PC-3 (cell line): ENCODE data around the gene CEP83. TPM values are rescaled to one million over a fixed set of nuclear protein-coding genes. Genes with fewer than 3 reads are reported as not detected.

Source experiments
- ATAC-seq: fragments of 200-7000 bp; cut with Tn5 transposase; 2 replicates; pipeline ENCODE4 v1.9.1; 2020; ENCODE audit warnings: mild to moderate bottlenecking, moderate library complexity
- BruUV-seq: library from RNA; stranded (reverse); fragments of 400-500 nt; replicated peaks from 2 replicates; lab custom pipeline; 2021; lab: Mats Ljungman, UMichigan
- CTCF ChIA-PET: fragments of 300-600 bp; sonication (Branson Sonifier 250); formaldehyde crosslinking; loops from one replicate; lab custom pipeline; 2022; ENCODE audit warnings: antibody characterized with exemption; lab: Charles Lee
- POLR2A ChIA-PET: fragments of 300-600 bp; sonication (Branson Sonifier 250); formaldehyde crosslinking; loops from one replicate; lab custom pipeline; 2022; ENCODE audit warnings: antibody characterized with exemption; ENCODE audit not compliant: unreplicated experiment; lab: Charles Lee
- DNase-seq: peaks from one replicate; pipeline ENCODE4 v3.0.0-alpha.2; 2015
- H2AFZ ChIP-seq: fragments of 300-600 bp; sonication (generic); 2 replicates; pipeline ENCODE4 v1.6.0; 2016; ENCODE audit warnings: antibody characterized with exemption, low read length
- H3F3A ChIP-seq: fragments of 300-600 bp; sonication (generic); one replicate; pipeline ENCODE4 v1.6.0; 2017; ENCODE audit warnings: antibody characterized with exemption, low read length, control low read depth, mild to moderate bottlenecking; ENCODE audit not compliant: unreplicated experiment
- H3K27ac ChIP-seq: fragments of 300-600 bp; sonication (generic); 2 replicates; pipeline ENCODE4 v1.5.1; 2016; ENCODE audit warnings: mild to moderate bottlenecking, low read length
- H3K27me3 ChIP-seq: fragments of 300-600 bp; sonication (generic); 2 replicates; pipeline ENCODE4 v1.6.1; 2016; ENCODE audit warnings: low read length, mixed read lengths
- H3K36me3 ChIP-seq: fragments of 300-600 bp; sonication (generic); 2 replicates; pipeline ENCODE4 v1.6.1; 2016; ENCODE audit warnings: low read depth, mixed run types, low read length, mixed read lengths
- H3K4me1 ChIP-seq: fragments of 300-600 bp; sonication (generic); 2 replicates; pipeline ENCODE4 v1.5.1; 2016; ENCODE audit warnings: low read length; ENCODE audit not compliant: insufficient read depth
- H3K4me2 ChIP-seq: fragments of 300-600 bp; sonication (generic); 2 replicates; pipeline ENCODE4 v1.6.0; 2016; ENCODE audit warnings: low read length
- H3K4me3 ChIP-seq: fragments of 300-600 bp; sonication (generic); 2 replicates; pipeline ENCODE4 v1.5.1; 2016; ENCODE audit warnings: mild to moderate bottlenecking, low read length, mixed read lengths
- H3K79me2 ChIP-seq: fragments of 300-600 bp; sonication (generic); 2 replicates; pipeline ENCODE4 v1.6.1; 2017; ENCODE audit warnings: low read length, mixed read lengths
- H3K9ac ChIP-seq: fragments of 300-600 bp; sonication (generic); 2 replicates; pipeline ENCODE4 v1.6.0; 2016; ENCODE audit warnings: mild to moderate bottlenecking, low read length
- H3K9me2 ChIP-seq: fragments of 300-600 bp; sonication (generic); replicated peaks from 2 replicates; pipeline ENCODE4 v1.6.1; 2016; ENCODE audit warnings: mixed run types, low read length, mixed read lengths
- H3K9me3 ChIP-seq: fragments of 300-600 bp; sonication (generic); 2 replicates; pipeline ENCODE4 v1.6.1; 2016; ENCODE audit warnings: low read length, mixed read lengths
- H4K20me1 ChIP-seq: fragments of 300-600 bp; sonication (generic); 2 replicates; pipeline ENCODE4 v1.6.1; 2016; ENCODE audit warnings: low read length, mixed read lengths
- CTCF ChIP-seq: fragments of 300-600 bp; sonication (generic); conservative IDR thresholded peaks from 2 replicates; pipeline ENCODE4 v1.5.1; 2017; ENCODE audit warnings: antibody characterized with exemption, low read depth, mild to moderate bottlenecking, low read length
- EZH2 ChIP-seq: fragments of 300-600 bp; sonication (generic); IDR thresholded peaks from one replicate; pipeline ENCODE4 v1.6.1; 2017; ENCODE audit warnings: antibody characterized with exemption, mild to moderate bottlenecking, low read length; ENCODE audit not compliant: unreplicated experiment
- EZH2phosphoT487 ChIP-seq: fragments of 300-600 bp; sonication (generic); IDR thresholded peaks from 2 replicates; pipeline ENCODE4 v1.6.1; 2018; ENCODE audit warnings: mild to moderate bottlenecking, antibody characterized with exemption, low read length, borderline replicate concordance
- intact Hi-C: fragments of 100-400 bp; cut with micrococcal nuclease; formaldehyde crosslinking; loops from 2 replicates; pipeline ENCODE4 v1.9.0; 2023
- total RNA-seq: library from RNA; depleted of rRNA; stranded (reverse); fragments of >200 nt; gene quantifications from 2 replicates; pipeline ENCODE4 v1.2.3, GENCODE V29; 2014

The CEP83 gene
- total RNA-seq, 1 experiment from 2014 or later, result 11.8 TPM

GRCh38 chr12:94362653-94363052 is 97.0 kb downstream of the CEP83 start:
- no peaks in the 10 kb centered on the region for H3K9me2 ChIP-seq
- no peak overlapping the region for H2AFZ ChIP-seq
- H3K9ac ChIP-seq, result no peak overlapping the region
- intact Hi-C loops, result no loop called here
- no peak overlapping the region for H3K4me2 ChIP-seq
- ATAC-seq (no peak), DNase-seq (no peak)
- H3K79me2 ChIP-seq, result no peaks in the 10 kb centered on the region
- peaks cover 9% of the 10 kb centered on the region for H3K9me3 ChIP-seq
- POLR2A ChIA-PET, result no interaction called here
- BruUV-seq, result no TSS peak
- H3F3A ChIP-seq, result no peaks in the 10 kb centered on the region
- H3K36me3 ChIP-seq, result peaks cover 40% of the 10 kb centered on the region
- H3K27ac ChIP-seq, result no peak overlapping the region
- H4K20me1 ChIP-seq, result no peaks in the 10 kb centered on the region
- no peaks in the 10 kb centered on the region for H3K4me1 ChIP-seq
- CTCF ChIA-PET, result no interaction called here
- no peaks in the 10 kb centered on the region for H3K27me3 ChIP-seq
- no peak for TF ChIP-seq EZH2phosphoT487
- no peak for TF ChIP-seq CTCF
- TF ChIP-seq EZH2, result no peak
- H3K4me3 ChIP-seq, result no peak overlapping the region

GRCh38 chr12:94359761-94360160 is 99.9 kb downstream of the CEP83 start:
- ATAC-seq (no peak), DNase-seq (no peak)
- H3K4me1 ChIP-seq, result no peaks in the 10 kb centered on the region
- H3K9me2 ChIP-seq, result no peaks in the 10 kb centered on the region
- CTCF ChIA-PET, result no interaction called here
- H3K9ac ChIP-seq, result no peak overlapping the region
- TF ChIP-seq CTCF, result no peak
- TF ChIP-seq EZH2, result no peak
- TF ChIP-seq EZH2phosphoT487, result no peak
- no peak overlapping the region for H3K27ac ChIP-seq
- no peaks in the 10 kb centered on the region for H4K20me1 ChIP-seq
- H3K79me2 ChIP-seq, result no peaks in the 10 kb centered on the region
- H2AFZ ChIP-seq, result no peak overlapping the region
- no peaks in the 10 kb centered on the region for H3F3A ChIP-seq
- H3K9me3 ChIP-seq, result peaks cover 9% of the 10 kb centered on the region
- no peak overlapping the region for H3K4me2 ChIP-seq
- no TSS peak for BruUV-seq
- POLR2A ChIA-PET, result no interaction called here
- peaks cover 32% of the 10 kb centered on the region for H3K36me3 ChIP-seq
- H3K27me3 ChIP-seq, result no peaks in the 10 kb centered on the region
- intact Hi-C loops, result no loop called here
- H3K4me3 ChIP-seq, result no peak overlapping the region

GRCh38 chr12:94353130-94353529 is 106.5 kb downstream of the CEP83 start:
- H3K9ac ChIP-seq, result no peak overlapping the region
- peaks cover 10% of the 10 kb centered on the region for H3K9me3 ChIP-seq
- no peak overlapping the region for H3K4me2 ChIP-seq
- TF ChIP-seq CTCF (no peak), EZH2 (no peak), EZH2phosphoT487 (no peak)
- no peak overlapping the region for H3K27ac ChIP-seq
- intact Hi-C loops, result no loop called here
- no peak for DNase-seq
- no peak for ATAC-seq
- no TSS peak for BruUV-seq
- POLR2A ChIA-PET, result no interaction called here
- H3K79me2 ChIP-seq, result no peaks in the 10 kb centered on the region
- no peaks in the 10 kb centered on the region for H3F3A ChIP-seq
- H3K36me3 ChIP-seq, result peaks cover 41% of the 10 kb centered on the region
- CTCF ChIA-PET, result no interaction called here
- H3K4me3 ChIP-seq, result no peak overlapping the region
- no peaks in the 10 kb centered on the region for H3K4me1 ChIP-seq
- no peaks in the 10 kb centered on the region for H3K27me3 ChIP-seq
- no peak overlapping the region for H2AFZ ChIP-seq
- no peaks in the 10 kb centered on the region for H3K9me2 ChIP-seq
- no peaks in the 10 kb centered on the region for H4K20me1 ChIP-seq
